Subcutaneous adipose tissue (tissue), 4 donors: Measurements from ENCODE around the gene PTCRA. TPM values are rescaled to one million over a fixed set of nuclear protein-coding genes. Genes with fewer than 3 reads are reported as not detected.

ENCODE experiments used
- CTCF ChIP-seq: fragments of 450-650 bp; IDR thresholded peaks from one replicate; pipeline ENCODE4 v1.5.1; 2016; ENCODE audit warnings: low read depth, mild to moderate bottlenecking, control low read depth, antibody characterized with exemption, moderate library complexity
- total RNA-seq, 4 donors: library from RNA; depleted of rRNA; stranded (reverse); fragments of >200 nt; gene quantifications; one replicate each; pipeline ENCODE4 v1.1.0, GENCODE V29; 2016

PTCRA gene
- total RNA-seq, 4 donors from 2014 or later, result 1.5 TPM; not detected in 3

DNA sequence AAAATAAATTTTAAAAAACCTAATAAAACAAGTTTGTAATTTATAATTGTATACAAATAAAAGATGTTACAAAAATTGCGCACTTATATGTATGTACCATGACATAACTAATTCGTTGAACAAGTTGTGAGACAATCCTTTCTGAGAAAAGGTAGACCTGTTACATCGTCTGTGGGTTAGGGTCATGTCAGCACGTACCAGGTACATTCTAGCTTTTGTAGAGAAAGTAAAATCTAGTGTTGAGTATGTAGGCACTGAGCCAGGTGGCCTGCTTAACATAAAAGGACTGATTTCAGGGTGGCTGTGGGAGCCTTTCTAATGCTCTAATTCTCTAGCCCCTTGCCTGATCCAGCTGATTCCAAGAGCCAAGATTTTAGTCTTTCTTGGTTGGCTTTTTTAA is 26.0 kb upstream of the PTCRA start:
- TF ChIP-seq CTCF, result no peak

DNA sequence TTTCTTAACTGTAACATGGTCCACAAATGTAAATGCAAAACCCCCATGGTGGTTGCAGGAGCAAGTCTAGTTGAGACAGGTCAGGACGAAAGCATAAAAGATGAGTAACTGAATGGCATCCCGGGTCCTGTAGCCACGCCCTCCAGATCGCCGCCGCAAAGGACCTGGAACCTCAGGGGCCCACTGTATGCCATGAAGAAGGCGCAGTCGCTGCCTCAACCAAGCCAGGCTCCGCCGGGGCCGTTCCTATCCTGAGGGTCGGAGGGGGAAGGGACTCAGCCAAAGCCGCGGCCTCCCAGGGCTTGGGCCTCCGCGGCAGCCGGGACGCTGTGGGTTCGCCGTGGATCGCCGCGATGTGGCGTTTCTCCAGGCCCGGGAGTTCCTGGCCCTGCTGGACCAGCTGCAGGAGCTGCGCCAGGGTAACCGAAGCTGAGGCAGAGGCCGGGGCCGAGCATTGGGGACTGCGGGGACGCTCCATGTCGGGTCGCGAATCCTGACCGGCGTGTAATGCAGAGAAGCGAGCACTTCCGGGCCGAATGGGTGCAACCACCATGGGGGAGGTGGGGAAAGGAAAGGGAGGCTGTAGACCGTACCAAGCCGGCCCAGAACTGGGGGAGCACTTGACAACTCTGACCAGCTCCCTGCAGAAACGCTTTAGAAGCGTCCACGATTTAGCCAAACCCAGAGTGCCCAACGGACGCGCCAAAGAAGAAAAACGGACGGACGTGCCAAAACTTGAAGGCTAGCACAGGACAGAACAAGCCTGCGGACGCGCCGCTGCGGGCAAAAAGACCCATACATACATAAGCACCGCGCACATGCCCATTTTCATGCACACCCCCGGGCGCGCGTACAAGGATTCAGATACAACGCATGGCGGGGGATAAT is 25.3 kb upstream of the PTCRA start:
- TF ChIP-seq CTCF, result no peak

- TF ChIP-seq CTCF, result no peak
These were observed 24.6 kb upstream of the PTCRA start for GRCh38 chr6:42891199-42891722.

- TF ChIP-seq CTCF, result no peak
These were observed 19.6 kb upstream of the PTCRA start for GRCh38 chr6:42896178-42896719.

GRCh38 chr6:42898891-42899361 is 16.9 kb upstream of the PTCRA start:
- no peak for TF ChIP-seq CTCF

GRCh38 chr6:42899871-42900270 is 16.0 kb upstream of the PTCRA start:
- no peak for TF ChIP-seq CTCF

GRCh38 chr6:42901538-42901957 is 14.3 kb upstream of the PTCRA start:
- TF ChIP-seq CTCF, result no peak
